ENCODE data around the gene ADGRB2.

DNA sequence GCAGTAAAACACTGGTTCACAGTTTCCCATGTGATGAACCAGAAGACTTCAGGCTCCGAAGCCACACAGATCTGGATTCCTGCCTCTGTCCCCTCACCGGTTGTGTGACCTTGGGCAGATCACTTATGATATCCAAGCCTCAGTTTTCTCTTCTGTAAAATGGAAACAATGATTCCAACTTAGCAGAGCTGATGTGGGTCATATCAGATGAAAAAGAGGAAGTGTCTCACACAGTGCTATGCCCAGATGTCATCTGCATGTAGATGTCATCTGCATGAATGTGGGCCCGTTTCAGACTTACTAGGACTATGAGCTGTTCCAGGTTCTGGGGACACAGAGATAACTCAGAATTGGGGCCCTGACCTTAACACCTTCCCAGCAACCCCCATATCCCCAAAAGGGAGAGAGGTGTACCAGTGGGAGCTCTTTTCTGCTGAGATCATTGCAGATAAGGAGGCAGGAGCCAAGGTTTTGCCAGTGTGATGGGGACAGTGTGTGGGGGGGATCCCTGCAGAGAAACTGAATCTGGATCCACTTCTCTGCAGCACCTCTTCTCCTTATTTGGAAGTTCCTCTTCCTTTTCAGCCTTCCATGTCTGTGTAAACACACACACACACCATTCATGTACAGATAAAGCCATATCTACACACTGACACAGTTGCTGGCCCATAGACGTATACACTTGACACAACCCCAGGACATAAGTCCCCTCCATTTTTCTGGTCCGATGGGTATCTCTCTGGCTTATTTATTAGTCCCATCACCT lies 5.0 kb upstream of the ADGRB2 start:
- TF ChIP-seq CTCF (IDR thresholded peaks at IDR 0.05): no peak
- no peak for TF ChIP-seq POLR2A (IDR thresholded peaks at IDR 0.05)
- no peak for TF ChIP-seq EP300 (IDR thresholded peaks at IDR 0.05)
